GOT3 (cell line): ENCODE data around the gene CDK5.

Experiments used
- DNase-seq: peaks from one replicate; lab custom pipeline; 2025; ENCODE audit warnings: mixed read lengths; lab: John Stamatoyannopoulos, UW

Gene CDK5

GRCh38 chr7:151073990-151074389 is 16.3 kb upstream of the CDK5 start:
- DNase-seq = no peak

GRCh38 chr7:151071032-151071866 is 13.6 kb upstream of the CDK5 start:
- no peak for DNase-seq

- no peak for DNase-seq
Observed at GRCh38 chr7:151070574-151070960, 12.9 kb upstream of the CDK5 start.

- no peak for DNase-seq
Observed at GRCh38 chr7:151069841-151070573, 12.3 kb upstream of the CDK5 start.

GRCh38 chr7:151068069-151068773 is 10.5 kb upstream of the CDK5 start:
- no peak for DNase-seq

- no peak for DNase-seq
Observed at GRCh38 chr7:151066273-151066974, 8.7 kb upstream of the CDK5 start.

- no peak for DNase-seq
Observed at GRCh38 chr7:151065516-151065915, 7.8 kb upstream of the CDK5 start.

GRCh38 chr7:151064993-151065392 is 7.3 kb upstream of the CDK5 start:
- DNase-seq = no peak

- no peak for DNase-seq
Observed at GRCh38 chr7:151064454-151064853, 6.8 kb upstream of the CDK5 start.

GRCh38 chr7:151063212-151063561 is 5.5 kb upstream of the CDK5 start:
- DNase-seq = no peak

GRCh38 chr7:151062399-151063211 is 4.9 kb upstream of the CDK5 start:
- no peak for DNase-seq

GRCh38 chr7:151062111-151062398 is 4.4 kb upstream of the CDK5 start:
- no peak for DNase-seq

GRCh38 chr7:151061213-151062110 is 3.8 kb upstream of the CDK5 start:
- DNase-seq = no peak

GRCh38 chr7:151060416-151061212 is 2.9 kb upstream of the CDK5 start:
- DNase-seq = no peak

- DNase-seq = no peak
Observed at GRCh38 chr7:151060113-151060415, 2.4 kb upstream of the CDK5 start.

- DNase-seq = peak; percentile 43
Observed at GRCh38 chr7:151059367-151060112, 1.8 kb upstream of the CDK5 start, which contains the start of gene SLC4A2. SLC4A2 (plus strand) TSS chr7:151059589; CDS start chr7:151061988, 2,399 bp downstream.

- DNase-seq = no peak
Observed at GRCh38 chr7:151058781-151059366, 1.2 kb upstream of the CDK5 start.

- DNase-seq = peak; percentile 92
Observed at GRCh38 chr7:151057989-151058780, 488 bp upstream of the CDK5 start.
